Endothelial cell of umbilical vein (primary cell): Measurements from ENCODE around the gene TPT1. TPM values are rescaled to one million over a fixed set of nuclear protein-coding genes. Genes with fewer than 3 reads are reported as not detected.
"Not testable (repeated sequence)": the region's sequence is repeated elsewhere in the genome, so short reads cannot be mapped to it uniquely, and the experiment has no call there.

ENCODE experiments used
- BruUV-seq: library from RNA; stranded (reverse); fragments of 400-500 nt; replicated peaks from 2 replicates; lab custom pipeline; 2021; lab: Mats Ljungman, UMichigan
- CTCF ChIA-PET: fragments of 300-600, 350-600 bp; sonication (Branson Sonifier 250); formaldehyde crosslinking; loops from one replicate; lab custom pipeline; 2021; ENCODE audit warnings: antibody characterized with exemption, inconsistent platforms; lab: Charles Lee
- POLR2A ChIA-PET: fragments of 300-600, 350-600 bp; sonication (Branson Sonifier 250); formaldehyde crosslinking; loops from one replicate; lab custom pipeline; 2021; ENCODE audit warnings: antibody characterized with exemption, inconsistent platforms; lab: Charles Lee
- DNase-seq: peaks from one replicate; pipeline ENCODE4 v3.0.0-alpha.2; 2011; ENCODE audit warnings: low read depth, low spot score
- FAIRE-seq: peaks from 2 replicates; lab custom pipeline; 2011; peaks lifted over from hg19 to GRCh38; lab: Jason Lieb, UNC
- H2AFZ ChIP-seq: 2 replicates; pipeline ENCODE4 v1.6.0; 2012; ENCODE audit warnings: low read depth, low read length, control low read depth, inconsistent platforms
- H3K27ac ChIP-seq: 2 replicates; pipeline ENCODE4 v1.5.1; 2011; ENCODE audit warnings: low read depth, mild to moderate bottlenecking, control low read depth, low read length, moderate library complexity; ENCODE audit not compliant: insufficient read depth
- H3K27me3 ChIP-seq, 2 experiments: 2 replicates each; pipeline versions ENCODE4 v1.6.0 to v1.6.1; 2011; ENCODE audit warnings: low read length in 2 of 2, mixed read lengths in 1 of 2; ENCODE audit not compliant: control insufficient read depth in 2 of 2, insufficient read depth in 2 of 2
- H3K36me3 ChIP-seq, 2 experiments: 2 replicates in 1 of 2; 3 replicates in 1 of 2; pipeline ENCODE4 v1.5.1; 2011; ENCODE audit warnings: low read length in 2 of 2, mild to moderate bottlenecking in 1 of 2, moderate library complexity in 1 of 2; ENCODE audit not compliant: control insufficient read depth in 2 of 2, insufficient read depth in 2 of 2; ENCODE audit errors: extremely low read depth in 1 of 2
- H3K4me1 ChIP-seq: 3 replicates; pipeline ENCODE4 v1.5.1; 2011; ENCODE audit warnings: mild to moderate bottlenecking, low read length; ENCODE audit not compliant: control insufficient read depth, insufficient read depth; ENCODE audit errors: extremely low read depth
- H3K4me2 ChIP-seq: 2 replicates; pipeline ENCODE4 v1.6.1; 2011; ENCODE audit warnings: low read length, control low read depth, mixed read lengths; ENCODE audit not compliant: insufficient read depth
- H3K4me3 ChIP-seq, 3 experiments: fragments of 200-600 bp in 1 of 3; sonication (generic), shearing (Covaris generic) in 1 of 3; replicated peaks in 1 of 3; 2 replicates each; pipeline ENCODE4 v1.5.1; 2011 to 2016; ENCODE audit warnings: control low read depth in 3 of 3, low read length in 3 of 3, mild to moderate bottlenecking in 2 of 3, inconsistent platforms in 1 of 3, low read depth in 1 of 3, moderate library complexity in 1 of 3; ENCODE audit not compliant: insufficient read depth in 1 of 3
- H3K79me2 ChIP-seq: 2 replicates; pipeline ENCODE4 v1.6.0; 2012; ENCODE audit warnings: low read length, inconsistent platforms; ENCODE audit not compliant: control insufficient read depth, insufficient read depth
- H3K9ac ChIP-seq: replicated peaks from 2 replicates; pipeline ENCODE3; 2011; ENCODE audit warnings: low read length, control low read depth; ENCODE audit not compliant: insufficient read depth; ENCODE audit errors: extremely low read depth
- H3K9me1 ChIP-seq: replicated peaks from 3 replicates; pipeline ENCODE4 v1.6.0; 2011; ENCODE audit warnings: mild to moderate bottlenecking, low read length; ENCODE audit not compliant: control insufficient read depth, insufficient read depth; ENCODE audit errors: extremely low read depth
- H3K9me3 ChIP-seq: replicated peaks from 2 replicates; pipeline ENCODE4 v1.5.1; 2012; ENCODE audit warnings: low read length, inconsistent platforms; ENCODE audit not compliant: control insufficient read depth, insufficient read depth
- H4K20me1 ChIP-seq: replicated peaks from 2 replicates; pipeline ENCODE3; 2011; ENCODE audit warnings: mild to moderate bottlenecking, low read length; ENCODE audit not compliant: control insufficient read depth, insufficient read depth; ENCODE audit errors: extremely low read depth
- CTCF ChIP-seq, 2 donors: IDR thresholded peaks; 1 replicate in 1 of 2; 2 replicates in 1 of 2; pipeline ENCODE4 v1.5.1; 2011; ENCODE audit warnings: low read length in 2 of 2, mild to moderate bottlenecking in 2 of 2, moderate library complexity in 2 of 2, control low read depth in 1 of 2, inconsistent platforms in 1 of 2, low read depth in 1 of 2; ENCODE audit not compliant: insufficient read depth in 1 of 2; ENCODE audit errors: extremely low read depth in 1 of 2
- EZH2 ChIP-seq: IDR thresholded peaks from 2 replicates; pipeline ENCODE4 v1.6.1; 2012; ENCODE audit warnings: borderline replicate concordance, low read depth, mild to moderate bottlenecking, moderate library complexity, low read length, inconsistent platforms; ENCODE audit not compliant: severe bottlenecking
- FOS ChIP-seq: IDR thresholded peaks from 2 replicates; pipeline ENCODE4 v1.6.1; 2011; ENCODE audit warnings: mild to moderate bottlenecking, low read length, moderate library complexity, borderline replicate concordance; ENCODE audit not compliant: insufficient read depth
- GATA2 ChIP-seq: IDR thresholded peaks from 2 replicates; pipeline ENCODE4 v1.7.0; 2011; ENCODE audit warnings: low read depth, mild to moderate bottlenecking, moderate library complexity, mixed read lengths, low read length; ENCODE audit not compliant: insufficient read length, insufficient read depth
- JUN ChIP-seq: IDR thresholded peaks from 2 replicates; pipeline ENCODE4 v1.6.1; 2011; ENCODE audit warnings: borderline replicate concordance, low read depth; ENCODE audit not compliant: insufficient read length, insufficient read depth
- MYC ChIP-seq: IDR thresholded peaks from one replicate; pipeline ENCODE4 v1.6.1; 2011; ENCODE audit warnings: mild to moderate bottlenecking, low read depth, low read length
- POLR2A ChIP-seq: IDR thresholded peaks from 2 replicates; pipeline ENCODE4 v1.6.1; 2012; ENCODE audit warnings: low read depth, mild to moderate bottlenecking, control low read depth, low read length
- POLR2AphosphoS5 ChIP-seq: IDR thresholded peaks from 2 replicates; pipeline ENCODE4 v1.6.1; 2012; ENCODE audit warnings: low read depth, mild to moderate bottlenecking, control low read depth, low read length, moderate library complexity; ENCODE audit not compliant: insufficient read depth
- dilution Hi-C: fragments of 300-500 bp; cut with MboI; formaldehyde crosslinking; loops from one replicate; pipeline ENCODE4 v1.15.0; 2019; ENCODE audit warnings: low sequenced_read_pairs; ENCODE audit not compliant: extremely low pct_ligation_motif_present
- intact Hi-C: fragments of 100-400 bp; cut with micrococcal nuclease; formaldehyde crosslinking; loops from one replicate; pipeline ENCODE4 v1.10.0; 2022
- polyA plus RNA-seq, 4 experiments: library from polyadenylated mRNA; depleted of rRNA in 3 of 4; stranded (reverse) in 3 of 4; unstranded in 1 of 4; fragments of >200 nt; gene quantifications; 2 replicates each; pipeline versions ENCODE4 v1.2.1 to v1.2.3, GENCODE V29; 2011 to 2012; ENCODE audit warnings: missing spikeins in 1 of 4
- total RNA-seq: library from RNA; stranded (reverse); gene quantifications from 2 replicates; pipeline ENCODE4 v1.2.3, GENCODE V29; 2021
- TF ChIP-seq, protein P1 (sequence below): IDR thresholded peaks from 2 replicates; pipeline ENCODE4 v1.6.1; 2011; ENCODE audit not compliant: insufficient read depth, insufficient read length

TPT1 gene
- total and polyA plus RNA-seq, 2 donors (not counting 3 experiments of a cell fraction or from before 2014, with no cell fraction given) = 2,993 to 4,330 TPM

DNA sequence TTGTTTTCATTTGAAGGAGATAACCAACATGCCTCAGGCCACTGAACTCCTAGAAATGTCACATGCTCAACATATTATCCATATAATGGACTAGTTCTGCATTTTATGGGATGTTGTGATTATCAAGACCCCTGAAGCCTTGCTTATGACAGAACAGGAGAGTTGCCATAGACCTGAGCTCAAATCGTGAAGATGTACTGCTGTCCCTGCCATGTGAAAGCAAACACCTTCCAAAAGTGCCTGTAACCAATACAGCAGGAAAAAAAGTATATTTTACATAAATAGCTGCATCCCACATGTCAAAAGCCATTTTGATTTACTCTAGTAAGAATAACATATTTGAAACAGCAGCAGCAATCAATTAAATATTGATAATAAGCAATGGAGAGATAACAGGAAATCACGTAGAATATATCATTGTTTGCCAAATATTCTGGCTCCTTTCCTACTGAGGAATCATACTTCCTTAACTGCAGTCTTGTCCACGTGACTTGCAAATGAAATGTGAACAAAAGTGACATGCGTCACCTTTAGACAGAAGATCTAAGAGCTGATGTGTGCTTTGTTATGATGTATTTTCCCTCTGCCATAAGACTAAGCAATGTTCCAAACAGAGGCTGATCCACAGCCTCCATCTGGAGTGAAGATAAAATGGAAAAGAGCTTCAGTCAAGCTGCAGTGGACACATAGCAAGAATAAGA, 43.6 kb upstream of the TPT1 start:
- H3K27me3 ChIP-seq = no peaks in the 10 kb centered on the region
- H3K9ac ChIP-seq = no peak overlapping the region
- POLR2A ChIA-PET = no interaction called here
- CTCF ChIA-PET = interaction anchor here (1.1 to 2.6 kb wide), 4 partner anchors 11 to 128 kb away, joined by 3 to 14 read pairs (median 8); no protein-coding TSS in a partner anchor
- H3K27ac ChIP-seq = no peak overlapping the region
- no peak overlapping the region for H3K4me3 ChIP-seq
- H3K36me3 ChIP-seq = no peaks in the 10 kb centered on the region
- intact Hi-C loops = no loop called here
- H3K79me2 ChIP-seq = no peaks in the 10 kb centered on the region
- no TSS peak for BruUV-seq
- no peak for DNase-seq
- no peaks in the 10 kb centered on the region for H3K9me3 ChIP-seq
- H4K20me1 ChIP-seq = no peaks in the 10 kb centered on the region
- H3K4me2 ChIP-seq = no peak overlapping the region
- no peak for TF ChIP-seq FOS
- TF ChIP-seq CTCF (IDR thresholded peaks at IDR 0.05; ENCODE audit: extremely low read depth in 1 of 2, insufficient read depth in 1 of 2, low read depth in 1 of 2, low read length in 2 of 2) = no peak
- no peak for TF ChIP-seq GATA2
- TF ChIP-seq POLR2A = no peak
- no peak for TF ChIP-seq EZH2
- no peak for TF ChIP-seq MYC
- TF ChIP-seq, protein P1, sequence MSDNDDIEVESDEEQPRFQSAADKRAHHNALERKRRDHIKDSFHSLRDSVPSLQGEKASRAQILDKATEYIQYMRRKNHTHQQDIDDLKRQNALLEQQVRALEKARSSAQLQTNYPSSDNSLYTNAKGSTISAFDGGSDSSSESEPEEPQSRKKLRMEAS = no peak
- TF ChIP-seq JUN = no peak
- no peak for TF ChIP-seq POLR2AphosphoS5
- dilution Hi-C loops = no loop called here
- H3K9me1 ChIP-seq = no peaks in the 10 kb centered on the region
- H3K4me1 ChIP-seq = no peaks in the 10 kb centered on the region
- H2AFZ ChIP-seq = no peak overlapping the region
- no peak for FAIRE-seq

- POLR2A ChIA-PET, H3K79me2 ChIP-seq, H3K4me3 ChIP-seq, H3K4me1 ChIP-seq, BruUV-seq, H3K27me3 ChIP-seq, H3K9me3 ChIP-seq, H2AFZ ChIP-seq, H3K4me2 ChIP-seq, H3K9ac ChIP-seq, intact Hi-C loops, H3K36me3 ChIP-seq, FAIRE-seq, dilution Hi-C loops, DNase-seq, H3K9me1 ChIP-seq, H3K27ac ChIP-seq, H4K20me1 ChIP-seq: not testable (repeated sequence)
- CTCF ChIA-PET = interaction anchor here (1.3 to 2.6 kb wide), 2 partner anchors 13 to 15 kb away, joined by 4 to 14 read pairs; no protein-coding TSS in a partner anchor
Observed at GRCh38 chr13:45382739-45383138, 41.8 kb upstream of the TPT1 start.
